GM19023 (cell line): ENCODE results near the gene SYVN1.

ENCODE experiments used
- ATAC-seq: cut with Tn5 transposase; IDR thresholded peaks from one replicate; pipeline ENCODE4 v1.9.1; 2021; ENCODE audit warnings: mild to moderate bottlenecking, moderate library complexity; ENCODE audit not compliant: unreplicated experiment

The SYVN1 gene

DNA sequence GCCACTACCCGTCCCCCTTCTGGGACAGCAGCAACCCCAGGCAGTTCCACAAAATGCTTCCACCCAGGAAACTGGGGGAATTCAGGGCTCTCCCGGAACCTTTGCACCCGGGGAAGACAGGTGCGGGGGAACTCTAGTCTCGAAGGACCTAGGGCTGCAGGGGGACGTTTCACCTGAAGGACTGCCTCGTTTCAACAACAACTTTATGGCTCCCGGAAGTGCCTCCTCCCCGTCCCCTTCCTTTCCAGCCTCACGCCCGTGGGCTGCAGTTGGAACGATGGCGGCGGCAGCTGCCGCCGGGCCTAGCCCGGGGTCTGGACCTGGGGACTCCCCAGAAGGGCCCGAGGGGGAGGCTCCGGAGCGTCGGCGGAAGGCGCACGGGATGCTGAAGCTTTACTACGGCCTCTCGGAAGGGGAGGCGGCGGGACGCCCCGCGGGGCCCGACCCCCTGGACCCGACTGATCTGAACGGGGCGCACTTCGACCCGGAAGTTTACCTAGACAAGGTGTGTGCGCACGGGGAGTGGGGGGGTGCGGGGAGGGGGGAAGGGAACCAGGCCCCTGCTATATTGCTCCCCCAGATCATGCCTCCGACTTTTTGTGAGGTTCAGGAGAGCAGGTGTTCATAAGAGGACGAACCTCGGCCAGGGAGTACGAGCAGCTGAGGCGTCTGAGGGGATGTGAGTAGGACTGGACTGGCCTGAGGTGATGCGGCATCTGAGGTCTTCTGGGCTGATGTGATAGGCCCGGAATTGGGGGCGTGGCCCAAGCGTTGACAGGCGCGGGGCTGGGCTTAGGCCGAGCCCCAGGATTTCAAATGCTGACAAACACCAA, 38.1 kb downstream of the SYVN1 start, which contains the start of gene VPS51:
Gene VPS51 (plus strand): TSS at position 241 of the 833 bp plus-strand sequence. CDS start 37 bp downstream, at position 278.
- ATAC-seq, result peak; percentile 90

DNA sequence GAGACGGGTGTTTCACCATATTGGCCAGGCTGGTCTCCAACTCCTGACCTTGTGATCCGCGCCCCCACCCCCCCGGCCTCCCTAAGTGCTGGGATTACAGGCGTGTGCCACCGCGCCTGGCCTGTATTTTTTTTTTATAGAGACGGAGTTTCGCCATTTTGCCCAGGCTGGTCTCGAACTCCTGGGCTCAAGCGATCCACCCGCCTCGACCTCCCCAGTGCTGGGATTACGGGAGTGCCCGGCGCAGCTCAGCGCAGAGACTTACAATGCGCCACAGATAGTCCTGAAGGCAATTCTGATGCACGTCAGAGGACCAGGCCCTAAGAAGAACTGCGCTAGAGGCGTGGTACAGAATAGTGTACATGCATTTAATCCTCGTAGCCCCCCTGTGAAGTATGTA, 38.9 kb downstream of the SYVN1 start:
- no peak for ATAC-seq

DNA sequence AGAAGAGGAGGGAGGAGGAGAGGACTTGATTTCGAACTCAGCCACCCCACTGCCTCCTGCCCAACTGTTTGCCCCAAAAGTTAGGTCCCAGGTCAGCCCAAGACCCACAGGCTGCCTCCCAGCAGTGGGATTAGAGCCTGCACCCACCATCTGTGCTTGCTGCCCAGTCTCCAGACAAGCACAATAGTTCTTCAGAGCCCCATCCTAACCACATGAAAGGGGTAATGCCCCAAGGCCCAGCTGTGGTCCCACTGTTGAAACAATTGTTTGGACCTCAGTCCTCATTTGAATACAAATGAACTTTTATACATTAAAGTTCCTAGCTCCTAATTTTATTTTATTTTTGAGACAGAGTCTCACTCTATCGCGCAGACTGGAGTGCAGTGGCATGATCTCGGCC, 43.7 kb downstream of the SYVN1 start:
- ATAC-seq, result no peak

DNA sequence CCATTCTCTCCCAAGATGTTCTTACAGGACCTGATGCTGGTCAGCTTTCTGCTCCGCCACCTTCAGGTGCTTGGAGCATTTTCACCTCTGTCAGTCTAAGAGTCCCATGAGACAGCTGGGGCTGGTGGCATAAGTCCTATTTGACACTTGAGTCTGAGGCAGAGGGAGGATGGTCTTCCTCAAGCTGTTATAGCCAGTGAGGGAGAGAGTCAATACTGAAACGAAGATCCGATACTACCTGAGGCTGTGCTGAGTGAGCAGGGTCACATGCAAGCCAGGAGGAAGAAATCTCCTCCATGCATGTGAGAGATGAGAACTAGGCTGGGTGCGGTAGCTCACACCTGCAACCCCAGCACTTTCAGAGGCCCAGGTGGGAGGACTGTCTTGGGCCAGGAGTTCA, 44.7 kb downstream of the SYVN1 start:
- ATAC-seq, result no peak

DNA sequence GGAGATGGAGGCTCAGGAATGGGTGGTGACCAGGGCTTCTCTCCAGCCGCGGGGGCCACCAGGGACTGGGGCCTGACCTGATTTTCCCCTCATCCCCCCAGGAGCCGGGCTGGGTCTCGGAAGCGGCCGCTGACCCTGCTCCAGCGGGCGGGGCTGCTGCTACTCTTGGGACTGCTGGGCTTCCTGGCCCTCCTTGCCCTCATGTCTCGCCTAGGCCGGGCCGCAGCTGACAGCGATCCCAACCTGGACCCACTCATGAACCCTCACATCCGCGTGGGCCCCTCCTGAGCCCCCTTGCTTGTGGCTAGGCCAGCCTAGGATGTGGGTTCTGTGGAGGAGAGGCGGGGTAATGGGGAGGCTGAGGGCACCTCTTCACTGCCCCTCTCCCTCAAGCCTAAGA, 46.5 kb downstream of the SYVN1 start:
- ATAC-seq, result no peak

DNA sequence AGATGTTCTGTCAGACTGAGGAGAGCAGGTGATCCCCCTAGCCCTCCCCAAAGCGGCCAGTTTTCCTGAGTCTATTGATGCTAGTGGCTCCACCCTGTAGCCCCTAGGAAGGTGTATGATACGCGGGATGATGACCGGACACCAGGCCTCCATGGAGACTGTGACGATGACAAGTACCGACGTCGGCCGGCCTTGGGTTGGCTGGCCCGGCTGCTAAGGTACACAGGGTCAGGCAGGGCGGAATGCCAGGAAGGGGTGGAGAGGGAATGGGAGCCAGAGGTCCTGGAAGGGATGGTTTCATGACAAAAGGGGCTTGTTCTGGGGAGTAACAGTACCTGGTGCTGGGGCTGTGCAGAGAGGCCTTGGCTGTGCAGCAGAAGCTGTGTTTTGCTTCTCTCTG, 47.1 kb downstream of the SYVN1 start:
- ATAC-seq, result no peak

DNA sequence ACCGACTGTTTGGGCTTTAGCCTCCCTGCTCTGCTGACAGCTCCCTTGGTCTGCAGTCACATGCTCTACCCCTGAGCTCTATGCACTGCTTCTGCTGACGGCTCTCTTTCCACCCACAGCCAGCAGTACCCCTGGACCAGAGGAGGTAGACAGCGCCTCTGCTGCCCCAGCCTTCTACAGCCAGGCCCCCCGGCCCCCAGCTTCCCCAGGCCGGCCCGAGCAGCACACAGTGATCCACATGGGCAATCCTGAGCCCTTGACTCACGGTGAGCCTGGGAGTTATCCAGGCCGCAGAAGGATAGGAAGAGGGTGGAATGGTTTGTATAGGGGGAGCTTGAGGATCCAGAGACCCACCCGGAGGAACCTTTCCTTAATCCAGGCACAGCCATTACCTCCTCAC, 47.5 kb downstream of the SYVN1 start:
- ATAC-seq, result no peak

DNA sequence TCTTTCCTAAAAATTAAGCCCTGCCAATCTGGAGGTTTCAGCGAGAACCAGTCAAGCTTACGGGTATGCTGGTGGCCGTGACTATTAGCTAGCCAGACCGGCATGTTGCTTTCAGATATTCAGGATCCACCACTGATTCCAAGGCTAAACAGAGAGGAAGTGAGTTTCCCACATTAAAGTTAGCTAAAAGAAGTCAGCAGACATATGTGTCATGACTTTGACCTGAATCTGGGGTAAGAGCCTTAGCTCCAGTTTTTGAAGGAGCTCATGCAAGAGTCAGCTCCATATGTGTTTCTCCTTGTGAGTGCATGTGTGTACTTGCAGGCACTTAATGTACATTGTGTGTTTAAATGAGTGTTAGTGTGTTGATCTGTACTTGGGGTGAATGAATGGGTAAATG, 48.9 kb downstream of the SYVN1 start:
- ATAC-seq, result no peak

DNA sequence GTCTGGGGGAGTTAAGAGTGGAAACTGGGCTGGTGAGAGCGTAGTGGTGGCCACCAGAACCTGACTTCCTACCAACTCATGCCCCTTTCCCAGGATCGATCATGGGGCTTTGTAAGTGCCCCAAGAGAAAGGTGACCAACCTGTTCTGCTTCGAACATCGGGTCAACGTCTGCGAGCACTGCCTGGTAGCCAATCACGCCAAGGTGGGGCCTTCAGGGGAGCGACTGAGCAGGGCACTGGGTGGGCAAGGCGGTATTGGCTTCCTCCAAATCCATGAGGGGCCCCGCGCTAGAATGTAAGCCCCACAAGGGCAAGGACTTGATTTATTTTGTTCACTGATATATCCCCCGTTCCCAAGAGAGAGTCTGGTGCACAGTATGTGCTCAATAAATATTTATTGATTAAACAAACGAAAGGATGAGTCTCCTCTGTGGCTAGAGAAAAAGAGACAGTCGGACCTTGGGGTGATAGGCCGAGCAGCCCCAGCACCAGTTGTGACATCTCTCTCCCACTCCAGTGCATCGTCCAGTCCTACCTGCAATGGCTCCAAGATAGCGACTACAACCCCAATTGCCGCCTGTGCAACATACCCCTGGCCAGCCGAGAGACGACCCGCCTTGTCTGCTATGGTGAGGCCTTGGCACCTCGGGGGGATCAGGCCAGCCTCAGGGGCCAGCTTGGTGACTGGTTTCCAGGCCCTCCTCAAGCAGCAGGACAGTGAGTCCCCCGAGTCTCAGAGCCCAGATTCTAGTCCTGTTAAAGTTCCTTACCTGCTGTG, 49.5 kb downstream of the SYVN1 start:
- no peak for ATAC-seq

DNA sequence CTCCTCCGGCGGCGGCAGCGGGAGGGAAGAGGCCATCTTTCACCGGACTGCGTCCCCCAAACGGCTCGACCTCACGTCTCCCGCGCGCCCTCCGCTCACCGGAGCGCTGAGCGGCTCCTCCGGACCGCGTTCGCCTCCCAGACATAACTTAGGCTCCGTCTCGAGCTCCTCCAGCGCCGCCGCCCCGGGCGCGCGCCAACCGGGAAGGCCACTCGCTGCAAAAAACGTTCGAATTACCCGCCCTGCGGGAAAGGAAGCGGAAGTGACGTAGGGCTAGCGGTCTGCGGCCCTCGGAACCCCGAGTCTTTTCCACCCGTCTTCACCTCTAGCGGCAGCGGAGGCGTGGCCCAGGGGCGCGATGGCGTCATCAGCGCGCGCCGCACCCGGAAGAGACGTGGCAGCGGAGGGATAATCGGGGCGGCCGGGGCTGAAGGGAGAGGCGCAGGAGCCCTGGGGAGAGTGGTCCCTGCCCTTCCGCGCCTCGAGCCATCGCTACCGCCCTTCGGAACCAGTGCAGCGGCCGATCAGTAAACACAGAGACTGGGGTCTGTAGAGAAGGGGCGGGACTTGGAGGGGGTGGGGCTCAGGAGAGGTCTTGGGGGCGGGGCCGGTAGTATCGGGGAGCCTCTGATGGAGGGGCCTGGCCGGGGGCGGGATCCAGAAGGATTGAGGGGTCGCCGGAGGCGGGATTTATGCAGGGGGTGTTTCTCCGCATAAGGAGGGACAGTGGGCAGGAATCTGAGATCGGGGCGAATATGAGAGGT, 50.3 kb downstream of the SYVN1 start, which contains the start of the genes CDCA5 and ZFPL1:
Gene CDCA5 (minus strand): TSS at position 207 of the 764 bp plus-strand sequence. CDS start 62 bp downstream, at position 145.
Gene ZFPL1 (plus strand): TSS at position 389 of the 764 bp plus-strand sequence. CDS start 477 bp downstream, outside the sequence.
- peak; percentile 79 for ATAC-seq

DNA sequence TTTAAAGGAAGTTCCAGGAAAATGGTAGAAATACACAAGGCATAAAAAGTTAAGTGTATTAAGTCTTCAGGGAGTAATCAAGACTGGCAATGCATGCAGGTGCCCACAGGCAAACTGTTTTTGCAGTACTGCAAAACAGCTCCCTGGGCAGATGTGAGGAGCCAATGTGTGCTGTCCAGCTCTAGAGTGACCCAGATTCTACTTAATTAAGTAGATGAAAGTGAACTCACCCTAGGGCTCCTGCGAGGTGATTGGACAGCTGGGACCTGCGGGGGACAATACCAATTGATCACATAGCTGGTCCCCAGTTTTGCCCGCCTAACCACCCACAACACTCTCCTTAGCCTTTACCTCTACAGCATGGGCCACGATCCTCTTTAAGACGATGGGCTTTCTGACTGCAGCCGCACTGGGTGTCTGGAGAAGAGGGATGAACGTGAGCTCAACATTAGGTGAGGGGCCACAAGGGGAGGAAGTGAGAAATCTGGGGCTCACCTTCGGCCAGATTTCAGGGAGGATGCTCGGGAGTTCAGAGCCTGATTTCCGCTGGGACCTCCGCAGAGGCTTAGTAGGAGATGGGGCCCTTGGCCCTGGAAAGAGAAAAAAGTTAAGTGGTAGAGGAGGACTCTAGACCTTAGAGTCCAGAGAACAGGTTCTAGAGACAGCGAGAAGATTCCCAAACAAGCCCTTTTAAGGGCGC, 51.0 kb downstream of the SYVN1 start:
- peak; percentile 9 for ATAC-seq

DNA sequence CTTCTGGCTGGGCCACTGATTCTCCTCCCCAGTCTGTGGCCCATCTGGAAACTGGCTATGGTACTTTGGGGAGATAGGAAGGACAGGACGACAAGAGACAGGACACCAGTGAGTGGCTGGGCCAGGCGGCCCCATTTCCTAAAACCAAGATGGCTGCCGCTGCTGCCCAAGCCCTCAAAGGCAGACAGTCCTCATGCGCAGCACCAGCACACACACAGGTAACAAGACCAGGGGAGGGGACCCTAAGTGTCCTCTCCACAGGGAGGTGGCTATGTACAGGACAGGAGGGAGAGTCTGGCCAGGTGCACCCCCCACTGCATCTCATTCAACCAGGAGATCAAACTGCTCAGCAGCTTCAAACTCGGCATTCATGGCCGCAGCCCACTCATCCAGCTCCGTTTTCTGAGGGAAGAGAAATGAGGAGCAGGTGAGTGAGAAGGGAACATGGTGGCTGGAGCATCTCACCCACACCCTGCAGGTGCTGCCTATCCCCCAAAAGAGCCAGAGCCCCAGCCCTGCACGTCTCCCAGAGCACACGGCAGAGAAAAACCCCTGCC, 55.5 kb downstream of the SYVN1 start:
- ATAC-seq, result no peak

DNA sequence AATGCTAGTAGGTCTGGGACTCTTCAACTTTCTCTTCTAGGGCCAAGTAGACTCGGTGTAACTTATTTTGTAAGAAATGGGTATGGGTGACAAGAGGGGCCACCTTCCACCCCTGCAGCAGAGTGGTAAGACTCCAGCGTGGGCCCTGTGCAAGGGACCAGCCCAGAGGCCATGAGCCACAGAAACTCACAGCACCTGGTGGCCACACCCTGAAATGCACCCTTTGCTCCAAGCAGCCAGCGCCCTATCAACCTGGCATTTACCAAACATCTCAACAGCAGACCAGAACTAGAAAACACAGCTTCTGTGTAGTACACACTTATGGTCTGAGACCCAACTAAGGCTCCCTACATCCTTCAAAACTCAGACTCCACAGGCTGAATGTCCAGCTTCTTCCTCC, 56.2 kb downstream of the SYVN1 start:
- ATAC-seq, result no peak

DNA sequence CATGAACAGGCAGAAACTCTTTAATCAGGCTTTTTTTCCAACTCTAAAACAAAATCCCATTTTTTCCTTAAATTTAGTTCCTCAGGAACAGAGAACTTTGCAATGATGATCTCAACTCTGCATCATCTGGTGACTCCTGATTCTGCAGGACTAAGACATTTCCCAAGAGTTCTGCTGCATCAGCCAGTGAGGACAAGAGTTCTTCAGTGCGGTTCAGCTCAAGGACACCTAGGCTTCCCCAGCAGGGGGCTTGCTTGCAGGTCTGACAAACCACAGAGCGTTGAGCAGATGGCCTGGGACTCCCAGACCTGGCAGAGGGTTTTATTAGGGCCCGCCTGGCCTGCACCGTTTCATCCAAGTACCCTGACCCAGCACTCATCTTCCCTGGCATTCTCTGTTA, 56.9 kb downstream of the SYVN1 start:
- no peak for ATAC-seq
